Type B pancreatic cell (in vitro differentiated cells): ENCODE data around the gene CCDC70. TPM values are rescaled to one million over a fixed set of nuclear protein-coding genes. Genes with fewer than 3 reads are reported as not detected.

Source experiments
- DNase-seq: peaks from one replicate; pipeline ENCODE4 v3.0.0; 2021; ENCODE audit warnings: mixed read lengths; ENCODE audit not compliant: unreplicated experiment; ENCODE audit errors: extremely low spot score
- H3K27ac Mint-ChIP-seq: 2 replicates; pipeline ENCODE4 v1.8.0; 2021; ENCODE audit warnings: mild to moderate bottlenecking, mixed read lengths
- H3K27me3 Mint-ChIP-seq: 2 replicates; pipeline ENCODE4 v1.8.0; 2021; ENCODE audit warnings: mixed read lengths
- H3K36me3 Mint-ChIP-seq: 2 replicates; pipeline ENCODE4 v1.8.0; 2021; ENCODE audit warnings: mixed read lengths
- H3K4me1 Mint-ChIP-seq: one replicate; pipeline ENCODE4 v1.8.0; 2021; ENCODE audit warnings: mixed read lengths; ENCODE audit not compliant: unreplicated experiment
- H3K4me3 Mint-ChIP-seq: 2 replicates; pipeline ENCODE4 v1.8.0; 2021; ENCODE audit warnings: mild to moderate bottlenecking, mixed read lengths
- H3K9me3 Mint-ChIP-seq: 2 replicates; pipeline ENCODE4 v1.8.0; 2021; ENCODE audit warnings: mixed read lengths
- total RNA-seq: library from RNA; stranded (reverse); gene quantifications from 2 replicates; pipeline ENCODE4 v1.2.1, GENCODE V29; 2021; ENCODE audit warnings: low replicate concordance
- TF ChIP-seq, protein P1 (sequence below): fragments of 200-600 bp; sonication (generic); conservative IDR thresholded peaks from 2 replicates; pipeline ENCODE4 v1.5.0; 2021; ENCODE audit warnings: antibody characterized with exemption, mild to moderate bottlenecking

Gene CCDC70
- total RNA-seq, 1 donor from 2014 or later: not detected

DNA sequence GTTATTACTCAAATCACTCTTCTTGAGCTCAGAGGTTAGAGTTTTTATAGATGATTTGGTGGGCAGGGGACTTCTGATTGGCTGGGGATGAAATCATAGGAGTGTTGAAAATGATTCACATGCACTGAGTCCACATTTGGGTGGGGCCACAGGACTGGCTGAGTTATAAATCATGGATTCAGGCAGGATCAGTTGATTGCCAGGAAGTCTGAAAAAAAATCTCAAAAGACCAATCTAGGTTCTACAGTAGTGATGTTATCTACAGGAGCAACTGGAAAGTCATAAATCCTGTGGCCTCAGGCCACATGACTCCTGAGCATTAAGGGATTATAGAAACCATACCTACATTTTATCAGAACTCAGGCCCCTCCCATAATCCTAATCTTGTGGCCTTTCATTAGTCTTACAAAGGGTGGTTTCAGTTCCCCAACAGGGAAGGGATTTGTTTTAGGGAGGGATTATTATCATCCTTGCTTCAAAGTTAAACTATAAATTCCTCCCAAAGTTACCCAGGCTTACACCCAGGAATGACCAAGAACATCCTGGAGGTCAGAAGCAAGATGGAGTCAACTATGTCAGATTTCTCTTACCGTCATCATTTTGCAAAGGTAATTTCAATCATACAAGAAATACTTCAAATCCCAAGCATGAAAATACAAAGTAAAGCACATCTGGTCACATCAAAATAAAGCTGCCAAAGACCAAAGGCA is 5.6 kb upstream of the CCDC70 start:
- H3K4me3 Mint-ChIP-seq: no peak overlapping the region
- no peaks in the 10 kb centered on the region for H3K36me3 Mint-ChIP-seq
- TF ChIP-seq, protein P1, sequence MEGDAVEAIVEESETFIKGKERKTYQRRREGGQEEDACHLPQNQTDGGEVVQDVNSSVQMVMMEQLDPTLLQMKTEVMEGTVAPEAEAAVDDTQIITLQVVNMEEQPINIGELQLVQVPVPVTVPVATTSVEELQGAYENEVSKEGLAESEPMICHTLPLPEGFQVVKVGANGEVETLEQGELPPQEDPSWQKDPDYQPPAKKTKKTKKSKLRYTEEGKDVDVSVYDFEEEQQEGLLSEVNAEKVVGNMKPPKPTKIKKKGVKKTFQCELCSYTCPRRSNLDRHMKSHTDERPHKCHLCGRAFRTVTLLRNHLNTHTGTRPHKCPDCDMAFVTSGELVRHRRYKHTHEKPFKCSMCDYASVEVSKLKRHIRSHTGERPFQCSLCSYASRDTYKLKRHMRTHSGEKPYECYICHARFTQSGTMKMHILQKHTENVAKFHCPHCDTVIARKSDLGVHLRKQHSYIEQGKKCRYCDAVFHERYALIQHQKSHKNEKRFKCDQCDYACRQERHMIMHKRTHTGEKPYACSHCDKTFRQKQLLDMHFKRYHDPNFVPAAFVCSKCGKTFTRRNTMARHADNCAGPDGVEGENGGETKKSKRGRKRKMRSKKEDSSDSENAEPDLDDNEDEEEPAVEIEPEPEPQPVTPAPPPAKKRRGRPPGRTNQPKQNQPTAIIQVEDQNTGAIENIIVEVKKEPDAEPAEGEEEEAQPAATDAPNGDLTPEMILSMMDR: no peak
- H3K27ac Mint-ChIP-seq: peak overlapping the region; percentile 21
- H3K4me1 Mint-ChIP-seq: no peaks in the 10 kb centered on the region
- H3K9me3 Mint-ChIP-seq: no peaks in the 10 kb centered on the region
- H3K27me3 Mint-ChIP-seq: peaks cover 4% of the 10 kb centered on the region
- DNase-seq: no peak

DNA sequence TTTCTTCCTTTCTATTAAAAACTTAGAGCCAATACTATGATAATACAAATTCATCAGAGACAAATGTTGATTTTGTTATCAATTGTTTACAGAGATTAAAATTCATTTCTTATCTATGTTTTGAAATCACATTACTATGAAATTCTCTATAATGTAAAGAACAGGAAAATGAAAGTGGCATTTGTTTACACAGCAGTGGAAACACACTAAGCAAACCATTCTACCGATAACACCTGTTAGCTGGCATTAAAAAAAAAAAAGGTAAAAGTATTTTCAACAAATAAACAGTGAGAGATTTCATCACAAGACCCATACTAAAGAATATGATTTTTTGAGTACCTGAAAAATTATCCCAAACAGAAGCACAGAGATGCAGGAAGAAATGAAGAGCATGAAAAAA is 4.8 kb upstream of the CCDC70 start:
- TF ChIP-seq, protein P1: no peak
- H3K27me3 Mint-ChIP-seq: peaks cover 4% of the 10 kb centered on the region
- H3K36me3 Mint-ChIP-seq: no peaks in the 10 kb centered on the region
- no peaks in the 10 kb centered on the region for H3K4me1 Mint-ChIP-seq
- DNase-seq: no peak
- no peak overlapping the region for H3K4me3 Mint-ChIP-seq
- no peaks in the 10 kb centered on the region for H3K9me3 Mint-ChIP-seq
- H3K27ac Mint-ChIP-seq: no peak overlapping the region

DNA sequence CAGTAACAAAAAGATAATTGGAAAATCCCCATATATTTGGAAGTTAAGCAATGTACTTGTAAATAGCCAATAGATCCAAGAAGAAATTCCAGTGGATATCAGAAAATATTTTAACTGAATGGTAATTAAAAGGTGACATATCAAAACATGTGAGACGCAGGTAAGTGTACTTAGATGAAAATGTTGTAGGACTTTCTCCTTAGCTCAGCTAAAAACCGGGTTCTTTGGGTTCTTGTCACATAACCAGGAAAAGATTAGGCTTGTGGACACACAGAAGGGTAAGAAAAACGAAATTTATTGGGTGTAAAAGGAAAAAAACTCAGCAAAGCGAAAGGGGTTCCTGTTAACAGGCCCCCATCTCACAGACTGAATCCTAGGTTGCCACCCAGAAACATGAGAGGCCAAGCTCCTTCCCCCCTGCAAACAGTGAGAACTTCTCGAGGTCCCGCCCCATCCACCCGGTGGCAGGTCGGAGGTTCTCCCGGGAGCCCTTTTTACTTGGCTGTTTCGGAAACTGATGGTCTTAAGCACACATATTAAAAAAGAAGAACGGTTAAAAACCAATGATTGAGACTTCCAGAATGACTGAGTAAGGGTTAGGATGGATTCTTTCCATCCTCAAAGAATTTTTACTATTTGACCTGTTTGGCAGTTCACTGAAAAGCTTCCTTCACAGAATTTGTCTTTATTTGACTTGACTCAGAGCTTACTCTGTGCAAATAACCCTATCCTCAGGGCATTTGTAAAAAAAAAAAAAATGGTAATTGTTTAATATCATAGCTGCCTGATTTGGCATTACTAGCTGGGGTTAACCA is 3.1 kb upstream of the CCDC70 start:
- Mint-ChIP-seq H3K36me3 (no peaks in the 10 kb centered on the region), H3K27ac (no peak overlapping the region), H3K4me1 (no peaks in the 10 kb centered on the region), H3K9me3 (no peaks in the 10 kb centered on the region), H3K4me3 (no peak overlapping the region), H3K27me3 (peaks cover 4% of the 10 kb centered on the region)
- TF ChIP-seq, protein P1: no peak
- DNase-seq: no peak

DNA sequence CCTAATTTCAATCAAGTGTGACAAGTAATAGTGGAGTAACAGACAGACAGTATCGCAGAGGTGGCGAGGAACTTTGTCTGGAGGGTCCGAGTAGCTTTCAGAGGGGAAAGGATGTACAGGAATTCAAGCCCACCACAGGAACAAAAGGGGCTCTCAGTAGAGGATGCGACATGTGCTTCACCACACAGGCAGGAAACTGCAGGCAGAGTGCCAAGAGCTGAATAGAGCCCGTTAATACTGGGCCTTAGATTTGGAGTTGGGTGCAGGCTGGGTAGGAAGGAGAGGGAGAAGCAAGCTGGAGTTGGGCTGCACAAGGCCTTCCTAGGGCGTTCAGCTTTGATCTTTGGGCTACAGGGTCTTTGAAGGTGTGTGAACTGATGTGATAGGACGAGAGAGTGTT is 1.2 kb downstream of the CCDC70 start:
- no peaks in the 10 kb centered on the region for H3K36me3 Mint-ChIP-seq
- H3K27me3 Mint-ChIP-seq: peaks cover 3% of the 10 kb centered on the region
- TF ChIP-seq, protein P1: no peak
- no peak for DNase-seq
- no peak overlapping the region for H3K27ac Mint-ChIP-seq
- H3K4me3 Mint-ChIP-seq: no peak overlapping the region
- no peaks in the 10 kb centered on the region for H3K4me1 Mint-ChIP-seq
- no peaks in the 10 kb centered on the region for H3K9me3 Mint-ChIP-seq

DNA sequence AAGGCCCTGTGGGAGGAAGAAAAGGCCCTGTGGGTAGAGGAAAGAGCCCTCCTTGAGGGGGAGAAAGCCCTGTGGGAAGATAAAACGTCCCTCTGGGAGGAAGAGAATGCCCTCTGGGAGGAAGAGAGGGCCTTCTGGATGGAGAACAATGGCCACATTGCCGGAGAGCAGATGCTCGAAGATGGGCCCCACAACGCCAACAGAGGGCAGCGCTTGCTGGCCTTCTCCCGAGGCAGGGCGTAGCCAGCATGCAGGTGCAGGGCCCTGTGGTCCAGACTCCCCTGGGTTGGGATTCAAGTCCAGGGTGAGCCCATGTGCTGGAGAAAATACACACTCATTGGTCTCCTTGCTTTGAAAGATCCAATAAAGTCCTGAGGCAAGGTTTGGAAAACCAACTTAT is 4.1 kb downstream of the CCDC70 start:
- Mint-ChIP-seq H3K9me3 (no peaks in the 10 kb centered on the region), H3K36me3 (no peaks in the 10 kb centered on the region), H3K27ac (no peak overlapping the region)

More for the DNA sequence above, 4.1 kb downstream of the CCDC70 start:
- Mint-ChIP-seq H3K4me3 (no peak overlapping the region), H3K4me1 (no peaks in the 10 kb centered on the region), H3K27me3 (no peaks in the 10 kb centered on the region)
- no peak for DNase-seq
- TF ChIP-seq, protein P1: no peak
